Measurements from ENCODE around the gene UBE2D2.
"Not testable (repeated sequence)": the region's sequence is repeated elsewhere in the genome, so short reads cannot be mapped to it uniquely, and the experiment has no call there.

The UBE2D2 gene

GRCh38 chr5:139531772-139532169 lies 29.4 kb upstream of the UBE2D2 start:
- no peaks in the 10 kb centered on the region for H3K9me3 ChIP-seq (ENCODE audit: insufficient read depth, low read length)
- DNase-seq (ENCODE audit: low read depth, low spot score): no peak
- TF ChIP-seq SUZ12 (IDR thresholded peaks at IDR 0.05; ENCODE audit: extremely low read depth, insufficient read depth, insufficient read length): no peak
- no peak overlapping the region for H3K9ac ChIP-seq (ENCODE audit: insufficient read length, low read depth)
- no peaks in the 10 kb centered on the region for H3K4me1 ChIP-seq (ENCODE audit: insufficient read depth, insufficient read length)
- no peak overlapping the region for H3K4me3 ChIP-seq (ENCODE audit: insufficient read length, low read depth)
- H3K36me3 ChIP-seq (ENCODE audit: insufficient read depth, insufficient read length, low read length): no peaks in the 10 kb centered on the region
- no peaks in the 10 kb centered on the region for H3K27me3 ChIP-seq (ENCODE audit: insufficient read depth, insufficient read length)

GRCh38 chr5:139543423-139543991 lies 17.6 kb upstream of the UBE2D2 start:
- H3K9me3 ChIP-seq (ENCODE audit: insufficient read depth, low read length): peaks cover 5% of the 10 kb centered on the region; the same call in 1 of the 2 replicates
- peak; percentile 48 for DNase-seq (ENCODE audit: low read depth, low spot score)
- no peak overlapping the region for H3K9ac ChIP-seq (ENCODE audit: insufficient read length, low read depth)
- H3K4me3 ChIP-seq (ENCODE audit: insufficient read length, low read depth): no peak overlapping the region
- TF ChIP-seq SUZ12 (IDR thresholded peaks at IDR 0.05; ENCODE audit: extremely low read depth, insufficient read depth, insufficient read length): no peak
- TF ChIP-seq ZNF274 (IDR thresholded peaks at IDR 0.05; ENCODE audit: low read depth, low read length): no peak
- TF ChIP-seq YY1 (IDR thresholded peaks at IDR 0.05; ENCODE audit: insufficient read depth, insufficient read length): no peak
- no peaks in the 10 kb centered on the region for H3K4me1 ChIP-seq (ENCODE audit: insufficient read depth, insufficient read length)
- H3K27me3 ChIP-seq (ENCODE audit: insufficient read depth, insufficient read length): no peaks in the 10 kb centered on the region
- H3K36me3 ChIP-seq (ENCODE audit: insufficient read depth, insufficient read length, low read length): no peaks in the 10 kb centered on the region

GRCh38 chr5:139546593-139546992 lies 14.5 kb upstream of the UBE2D2 start:
- not testable (repeated sequence) for H3K4me3 ChIP-seq (ENCODE audit: insufficient read length, low read depth); H3K27me3 ChIP-seq (ENCODE audit: insufficient read depth, insufficient read length); H3K36me3 ChIP-seq (ENCODE audit: insufficient read depth, insufficient read length, low read length); H3K4me1 ChIP-seq (ENCODE audit: insufficient read depth, insufficient read length); DNase-seq (ENCODE audit: low read depth, low spot score); H3K9ac ChIP-seq (ENCODE audit: insufficient read length, low read depth)
- peaks cover 28% of the 10 kb centered on the region; the same call in 1 of the 2 replicates for H3K9me3 ChIP-seq (ENCODE audit: insufficient read depth, low read length)

GRCh38 chr5:139549162-139549894 lies 11.8 kb upstream of the UBE2D2 start:
- no peak for DNase-seq (ENCODE audit: low read depth, low spot score)
- no peak for TF ChIP-seq SUZ12 (IDR thresholded peaks at IDR 0.05; ENCODE audit: extremely low read depth, insufficient read depth, insufficient read length)
- TF ChIP-seq YY1 (IDR thresholded peaks at IDR 0.05; ENCODE audit: insufficient read depth, insufficient read length): no peak
- TF ChIP-seq ZNF274 (IDR thresholded peaks at IDR 0.05; ENCODE audit: low read depth, low read length): no peak
- no peaks in the 10 kb centered on the region for H3K4me1 ChIP-seq (ENCODE audit: insufficient read depth, insufficient read length)
- no peaks in the 10 kb centered on the region for H3K36me3 ChIP-seq (ENCODE audit: insufficient read depth, insufficient read length, low read length)
- no peak overlapping the region for H3K4me3 ChIP-seq (ENCODE audit: insufficient read length, low read depth)
- H3K27me3 ChIP-seq (ENCODE audit: insufficient read depth, insufficient read length): no peaks in the 10 kb centered on the region
- H3K9me3 ChIP-seq (ENCODE audit: insufficient read depth, low read length): peaks cover 28% of the 10 kb centered on the region; the same call in 1 of the 2 replicates
- H3K9ac ChIP-seq (ENCODE audit: insufficient read length, low read depth): no peak overlapping the region

- H3K36me3 ChIP-seq (ENCODE audit: insufficient read depth, insufficient read length, low read length); H3K4me1 ChIP-seq (ENCODE audit: insufficient read depth, insufficient read length); DNase-seq (ENCODE audit: low read depth, low spot score); H3K4me3 ChIP-seq (ENCODE audit: insufficient read length, low read depth); H3K9ac ChIP-seq (ENCODE audit: insufficient read length, low read depth); H3K27me3 ChIP-seq (ENCODE audit: insufficient read depth, insufficient read length): not testable (repeated sequence)
- peaks cover 28% of the 10 kb centered on the region; the same call in 1 of the 2 replicates for H3K9me3 ChIP-seq (ENCODE audit: insufficient read depth, low read length)
These were observed 10.9 kb upstream of the UBE2D2 start for GRCh38 chr5:139550051-139550872.

- TF ChIP-seq YY1 (IDR thresholded peaks at IDR 0.05; ENCODE audit: insufficient read depth, insufficient read length) (no peak), ZNF274 (IDR thresholded peaks at IDR 0.05; ENCODE audit: low read depth, low read length) (no peak), SUZ12 (IDR thresholded peaks at IDR 0.05; ENCODE audit: extremely low read depth, insufficient read depth, insufficient read length) (no peak)
These were observed 9.8 kb upstream of the UBE2D2 start for GRCh38 chr5:139551191-139551889.

More at GRCh38 chr5:139551191-139551889, 9.8 kb upstream of the UBE2D2 start:
- peaks cover 28% of the 10 kb centered on the region; the same call in 1 of the 2 replicates for H3K9me3 ChIP-seq (ENCODE audit: insufficient read depth, low read length)
- no peak overlapping the region for H3K4me3 ChIP-seq (ENCODE audit: insufficient read length, low read depth)
- H3K27me3 ChIP-seq (ENCODE audit: insufficient read depth, insufficient read length): no peaks in the 10 kb centered on the region
- H3K9ac ChIP-seq (ENCODE audit: insufficient read length, low read depth): no peak overlapping the region
- no peaks in the 10 kb centered on the region for H3K4me1 ChIP-seq (ENCODE audit: insufficient read depth, insufficient read length)
- H3K36me3 ChIP-seq (ENCODE audit: insufficient read depth, insufficient read length, low read length): no peaks in the 10 kb centered on the region
- DNase-seq (ENCODE audit: low read depth, low spot score): no peak
